HG03039 (cell line): Measurements from ENCODE around the gene ARMS2.

ENCODE experiments used
- ATAC-seq: cut with Tn5 transposase; IDR thresholded peaks from one replicate; pipeline ENCODE4 v1.9.1; 2021; ENCODE audit warnings: mild to moderate bottlenecking, moderate library complexity; ENCODE audit not compliant: unreplicated experiment

ARMS2 gene

DNA sequence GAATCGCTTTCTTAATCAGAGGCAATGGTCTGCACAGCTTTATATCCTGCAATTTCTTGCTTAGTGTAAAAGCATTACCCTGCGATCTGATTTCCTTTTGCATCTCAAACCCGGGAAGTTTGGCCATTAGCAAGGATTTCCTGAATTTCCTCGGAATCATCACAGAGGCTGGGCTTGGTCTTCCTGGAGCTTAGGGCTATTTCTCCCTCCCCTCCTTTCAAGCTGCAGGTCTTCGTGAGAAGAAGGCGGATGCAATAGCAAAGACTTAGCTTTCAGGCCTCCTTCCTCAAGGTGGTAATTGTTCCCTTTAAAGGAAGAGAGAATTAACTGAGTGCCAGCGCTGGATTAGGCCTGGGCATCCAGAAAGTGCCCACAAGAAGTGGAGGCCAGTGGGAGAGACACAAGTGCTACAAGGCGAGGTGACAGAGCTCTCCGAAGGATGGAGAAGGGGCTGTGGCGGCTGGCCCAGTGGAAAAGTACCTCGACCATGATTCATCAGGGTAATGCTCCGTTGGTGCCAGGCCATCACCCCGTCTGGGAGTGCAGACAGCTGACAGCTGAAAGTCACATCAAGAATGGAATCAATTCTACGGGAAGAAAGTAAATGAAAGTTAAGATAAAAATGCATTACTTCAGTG lies 4.0 kb upstream of the ARMS2 start:
- no peak for ATAC-seq

DNA sequence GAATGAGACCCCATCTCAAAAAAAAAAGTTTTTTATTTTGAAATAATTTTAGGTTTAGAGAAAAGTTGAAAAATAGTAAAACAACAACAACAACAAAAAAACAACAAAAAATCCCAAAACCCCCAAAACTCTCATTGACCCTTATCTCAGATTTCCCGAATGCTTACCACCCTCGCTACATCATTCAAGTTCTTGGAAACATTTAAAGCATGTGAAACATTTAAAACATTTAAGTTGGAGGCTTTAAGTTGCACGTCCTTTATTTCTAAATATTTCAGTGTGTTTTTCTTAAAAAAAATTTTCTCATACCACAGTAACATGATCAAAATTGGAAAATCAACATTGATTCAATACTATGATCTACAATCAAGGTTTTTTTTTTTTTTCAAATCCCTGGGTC lies 382 bp upstream of the ARMS2 start:
- ATAC-seq: no peak

DNA sequence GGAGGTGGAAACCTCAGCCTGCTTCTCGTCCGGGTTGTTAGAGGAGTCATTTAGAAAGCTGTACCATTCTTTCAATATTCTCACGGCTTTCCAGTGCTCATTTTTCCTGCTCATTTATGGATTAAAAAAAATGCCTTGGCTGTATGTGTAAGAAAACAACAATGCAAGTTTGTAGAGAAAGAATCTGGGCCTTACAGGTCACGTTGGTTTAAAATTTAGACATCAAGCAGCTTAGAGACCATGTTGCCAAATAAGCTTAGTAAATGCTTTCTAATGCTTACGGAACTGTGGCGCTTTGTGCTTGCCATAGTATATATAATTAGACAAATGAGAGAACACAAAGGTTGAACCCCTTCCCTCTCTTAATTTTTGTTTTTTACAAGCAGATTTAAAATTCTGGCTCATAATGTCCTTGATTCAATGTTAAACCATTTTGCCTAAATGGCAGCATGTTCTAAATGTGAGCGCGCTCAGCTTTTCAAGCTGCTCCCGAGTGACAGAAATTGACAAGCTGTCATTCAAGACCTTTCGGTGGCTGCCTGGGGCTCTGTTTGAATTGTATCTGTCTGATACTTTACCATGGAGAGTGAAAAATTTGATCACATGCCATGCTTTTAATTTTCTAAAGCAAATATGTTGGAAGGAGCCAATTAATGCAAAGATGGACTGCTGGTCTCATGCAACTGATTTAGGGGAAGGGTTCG lies 1.1 kb downstream of the ARMS2 start:
- no peak for ATAC-seq

DNA sequence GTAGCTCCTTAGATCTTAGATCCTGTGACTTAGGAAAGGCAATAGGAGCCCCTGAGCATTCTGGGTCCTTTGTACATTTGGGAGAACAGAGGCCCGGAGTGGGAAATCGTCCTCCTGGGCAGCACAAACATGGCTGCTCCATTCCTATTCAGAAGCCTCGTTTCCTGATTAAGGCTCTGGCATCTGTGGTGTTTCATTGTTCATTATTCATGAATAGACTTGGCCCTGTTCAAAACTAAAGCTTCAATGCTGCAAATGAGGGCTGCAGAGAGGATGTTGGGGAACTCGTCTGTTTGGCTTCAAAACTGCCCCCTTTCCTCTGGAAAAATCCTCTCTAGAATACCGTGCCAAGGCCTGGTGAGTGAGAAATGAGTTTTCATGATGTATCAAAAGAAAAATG lies 3.5 kb downstream of the ARMS2 start:
- ATAC-seq: no peak

DNA sequence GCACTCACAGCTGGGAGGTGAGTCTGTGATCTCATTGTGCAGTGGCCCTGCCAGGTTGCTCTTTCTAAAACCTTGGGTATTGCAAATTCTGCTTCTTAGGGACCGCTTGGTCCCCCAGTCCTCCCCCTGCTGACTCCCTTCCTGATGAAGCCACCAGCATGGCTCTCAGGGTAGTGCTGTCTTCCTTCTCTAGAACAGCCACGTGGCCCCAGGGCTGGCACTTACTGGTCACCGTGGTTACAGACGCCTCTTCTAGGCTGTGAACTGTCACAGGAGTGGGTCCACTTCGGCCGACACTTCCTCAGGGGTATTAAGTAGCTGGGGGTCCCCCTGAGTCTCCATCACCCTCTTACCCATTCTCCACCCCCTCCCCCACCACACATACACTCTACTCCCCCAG lies 4.2 kb downstream of the ARMS2 start:
- no peak for ATAC-seq

DNA sequence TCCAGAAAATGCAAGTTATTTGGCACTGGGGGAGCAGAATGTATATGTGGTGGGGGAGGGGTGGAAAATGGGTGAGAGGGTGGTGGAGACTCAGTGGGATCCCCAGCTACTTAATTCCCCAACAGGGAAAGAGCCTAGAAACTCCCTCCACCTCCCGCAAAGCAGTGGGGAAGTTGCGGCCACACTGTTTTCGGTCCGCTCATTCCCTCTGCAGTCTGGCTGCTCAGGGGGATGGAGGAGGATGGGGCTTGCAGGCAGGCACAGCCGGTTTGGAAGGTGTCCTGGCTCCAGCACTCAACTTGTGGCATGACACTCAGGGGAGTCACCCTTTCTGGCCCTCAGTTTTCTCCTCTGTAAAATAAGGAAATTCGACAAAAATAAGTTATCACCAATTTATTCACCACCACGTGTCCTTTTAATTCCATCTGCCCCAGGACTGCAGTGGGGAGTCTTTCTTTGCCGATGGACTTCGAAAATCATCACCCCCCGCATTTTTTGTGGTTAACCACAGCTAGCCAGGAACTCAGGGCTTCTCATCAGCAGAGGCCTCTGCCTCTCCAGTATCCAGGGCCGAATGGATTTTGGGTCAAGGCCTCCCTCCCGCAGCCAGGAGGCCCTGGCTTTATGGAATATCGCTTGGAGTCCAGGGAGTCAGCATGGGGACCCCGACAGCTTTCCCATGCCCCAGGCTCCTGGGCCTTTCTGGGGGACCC lies 5.3 kb downstream of the ARMS2 start:
- ATAC-seq: no peak

DNA sequence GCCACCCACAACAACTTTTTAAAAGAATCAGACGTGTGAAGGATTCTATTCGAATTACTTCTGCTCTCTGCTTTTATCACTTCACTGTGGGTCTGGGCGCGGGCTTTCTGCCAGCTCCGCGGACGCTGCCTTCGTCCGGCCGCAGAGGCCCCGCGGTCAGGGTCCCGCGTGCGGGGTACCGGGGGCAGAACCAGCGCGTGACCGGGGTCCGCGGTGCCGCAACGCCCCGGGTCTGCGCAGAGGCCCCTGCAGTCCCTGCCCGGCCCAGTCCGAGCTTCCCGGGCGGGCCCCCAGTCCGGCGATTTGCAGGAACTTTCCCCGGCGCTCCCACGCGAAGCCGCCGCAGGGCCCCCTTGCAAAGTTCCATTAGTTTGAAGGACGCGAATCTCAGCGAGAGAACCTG lies 6.4 kb downstream of the ARMS2 start:
- no peak for ATAC-seq

DNA sequence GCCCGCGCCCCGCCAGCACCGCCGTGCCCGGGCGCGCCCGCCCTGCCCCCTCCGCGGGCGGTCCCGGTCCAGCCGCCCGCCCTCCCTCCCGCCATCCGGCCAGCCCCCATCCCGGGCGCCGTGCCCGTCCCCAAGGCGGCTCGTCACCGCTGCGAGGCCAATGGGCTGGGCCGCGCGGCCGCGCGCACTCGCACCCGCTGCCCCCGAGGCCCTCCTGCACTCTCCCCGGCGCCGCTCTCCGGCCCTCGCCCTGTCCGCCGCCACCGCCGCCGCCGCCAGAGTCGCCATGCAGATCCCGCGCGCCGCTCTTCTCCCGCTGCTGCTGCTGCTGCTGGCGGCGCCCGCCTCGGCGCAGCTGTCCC lies 6.9 kb downstream of the ARMS2 start, which contains the start of gene HTRA1:
Gene HTRA1 (plus strand): TSS at position 187 of the 362 bp plus-strand sequence. CDS start 100 bp downstream, at position 287.
- ATAC-seq: no peak

DNA sequence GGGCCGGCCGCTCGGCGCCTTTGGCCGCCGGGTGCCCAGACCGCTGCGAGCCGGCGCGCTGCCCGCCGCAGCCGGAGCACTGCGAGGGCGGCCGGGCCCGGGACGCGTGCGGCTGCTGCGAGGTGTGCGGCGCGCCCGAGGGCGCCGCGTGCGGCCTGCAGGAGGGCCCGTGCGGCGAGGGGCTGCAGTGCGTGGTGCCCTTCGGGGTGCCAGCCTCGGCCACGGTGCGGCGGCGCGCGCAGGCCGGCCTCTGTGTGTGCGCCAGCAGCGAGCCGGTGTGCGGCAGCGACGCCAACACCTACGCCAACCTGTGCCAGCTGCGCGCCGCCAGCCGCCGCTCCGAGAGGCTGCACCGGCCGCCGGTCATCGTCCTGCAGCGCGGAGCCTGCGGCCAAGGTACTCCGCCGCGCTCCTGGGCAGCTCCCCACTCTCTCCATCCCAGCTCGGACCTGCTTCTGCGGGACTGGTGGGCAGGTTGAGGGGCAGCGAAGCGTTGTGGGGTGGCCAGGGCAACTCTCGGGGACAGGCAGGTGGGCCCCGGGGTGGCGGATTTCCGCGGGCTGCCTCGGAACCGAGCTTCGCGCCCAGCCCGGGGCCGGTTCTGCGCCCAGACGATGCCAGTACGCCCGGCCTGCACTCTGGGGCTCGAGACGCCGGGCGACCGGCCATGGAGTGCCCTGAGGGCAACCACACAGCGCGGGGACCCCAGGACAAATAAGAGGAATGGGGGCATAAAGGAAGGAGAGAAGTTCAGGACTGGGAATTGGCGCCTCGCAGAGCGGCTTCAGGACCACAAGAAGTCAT lies 7.5 kb downstream of the ARMS2 start:
- ATAC-seq: no peak

DNA sequence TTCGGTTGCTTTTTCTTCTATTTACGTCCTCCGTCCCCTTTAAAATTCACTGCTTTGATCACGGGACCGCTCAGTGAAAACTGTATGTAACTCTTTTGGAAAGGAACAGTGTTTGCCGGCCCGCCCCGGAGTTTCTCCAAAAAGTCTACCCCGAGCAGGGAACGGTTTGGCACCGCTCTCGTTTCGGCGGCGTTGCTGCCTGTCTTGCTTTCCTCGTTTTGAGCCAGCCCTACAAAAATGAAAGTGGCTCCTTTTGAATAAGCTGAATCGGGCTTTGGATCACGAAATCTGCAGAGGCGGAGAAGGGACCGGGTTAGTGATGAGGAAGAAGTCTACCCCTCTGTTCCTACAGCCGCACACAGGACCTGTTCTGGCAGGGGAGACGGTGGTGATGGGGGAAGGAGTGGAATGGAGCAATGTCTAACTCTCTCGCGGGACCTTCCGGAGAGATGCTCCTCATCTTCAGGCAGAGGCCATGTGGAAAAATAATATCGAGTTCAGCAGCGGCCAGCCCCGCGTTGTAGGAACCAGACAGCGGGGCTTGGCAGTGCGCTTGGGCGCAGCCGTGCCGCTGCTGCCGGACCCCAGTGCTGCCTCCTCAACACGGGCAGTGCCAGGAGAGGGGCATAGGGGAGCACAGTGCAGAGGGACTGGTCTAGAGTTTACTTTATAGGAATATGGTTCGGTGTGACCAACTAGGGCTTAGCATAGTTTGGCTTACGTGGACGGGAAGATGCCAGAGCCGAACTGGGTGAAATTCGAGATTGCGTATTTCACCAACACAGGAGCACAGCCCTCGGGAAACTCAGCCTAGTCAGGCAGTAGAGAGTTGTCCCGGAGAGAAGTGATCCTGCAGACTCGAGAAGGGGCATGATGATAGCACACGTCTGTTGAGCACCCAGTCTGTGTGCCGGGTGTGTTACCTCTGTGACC lies 8.3 kb downstream of the ARMS2 start:
- ATAC-seq: no peak

DNA sequence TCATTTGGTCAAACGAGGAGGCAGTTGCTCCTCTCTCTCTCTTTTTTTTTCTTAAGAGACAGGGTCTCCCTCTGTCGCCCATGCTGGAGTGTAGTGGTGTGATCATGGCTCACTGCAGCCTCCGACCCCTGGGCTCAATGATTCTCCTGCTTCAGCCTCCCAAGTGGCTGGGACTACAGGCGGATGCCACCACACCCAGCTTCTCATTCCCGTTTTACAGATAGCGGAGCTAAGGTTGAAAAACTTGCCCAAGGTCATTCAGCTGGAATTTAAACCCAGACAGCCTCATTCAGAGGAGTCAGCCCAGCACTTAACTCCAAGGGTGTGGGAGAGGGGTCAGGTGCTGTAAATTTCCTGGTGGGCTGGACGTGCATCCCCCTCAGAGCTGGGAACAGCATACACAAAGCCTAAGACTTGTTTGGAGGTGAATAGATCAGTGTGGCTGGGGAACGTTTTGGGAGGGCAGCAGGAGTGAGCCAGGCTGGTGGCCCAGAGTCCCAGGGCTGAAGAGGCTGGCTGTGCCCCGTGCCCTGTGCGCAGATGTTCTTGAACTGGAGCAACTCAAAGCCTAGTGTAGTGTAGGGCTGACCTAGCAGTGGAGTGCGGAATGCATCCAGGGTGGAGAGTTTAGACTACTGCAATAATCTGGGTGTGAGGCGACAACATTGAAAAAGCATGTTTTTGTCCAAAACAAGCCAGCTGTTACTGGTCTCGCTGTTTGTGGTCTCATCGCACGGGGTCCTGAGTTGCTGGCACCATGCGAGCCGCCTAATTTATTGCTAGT lies 9.2 kb downstream of the ARMS2 start:
- ATAC-seq: no peak

DNA sequence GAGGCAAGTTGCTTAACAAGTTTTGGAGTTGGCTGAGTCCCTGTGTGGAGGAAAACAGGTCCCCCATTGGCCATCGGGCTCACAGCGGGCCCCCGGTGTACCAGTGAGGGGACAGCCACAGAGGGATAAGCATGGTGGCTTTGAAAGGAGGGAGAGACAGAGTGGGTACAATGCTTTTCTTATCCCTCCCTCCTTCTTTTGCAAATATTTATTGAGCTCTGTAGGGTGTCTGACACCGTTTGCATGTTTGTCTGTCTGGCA lies 9.7 kb downstream of the ARMS2 start:
- ATAC-seq: no peak

DNA sequence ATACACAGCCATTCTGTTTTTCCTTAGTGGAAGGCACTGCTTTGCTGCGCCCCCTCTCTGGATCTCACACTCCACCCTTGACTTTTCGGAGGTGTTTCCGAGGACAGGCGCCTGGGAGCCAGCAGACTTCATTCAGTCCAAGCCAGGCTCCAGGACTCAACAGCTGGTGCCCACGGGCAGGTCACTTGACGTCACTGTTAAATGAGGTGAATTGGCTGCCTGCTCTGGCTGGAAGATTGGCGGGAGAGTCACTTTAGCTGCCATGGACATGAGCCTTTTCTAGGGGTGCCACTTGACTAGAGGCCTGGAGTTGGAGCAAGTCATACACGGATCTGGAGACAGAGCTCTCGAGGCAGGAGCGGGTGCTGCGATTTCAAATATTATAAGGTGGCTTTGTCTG lies 10.1 kb downstream of the ARMS2 start:
- no peak for ATAC-seq

DNA sequence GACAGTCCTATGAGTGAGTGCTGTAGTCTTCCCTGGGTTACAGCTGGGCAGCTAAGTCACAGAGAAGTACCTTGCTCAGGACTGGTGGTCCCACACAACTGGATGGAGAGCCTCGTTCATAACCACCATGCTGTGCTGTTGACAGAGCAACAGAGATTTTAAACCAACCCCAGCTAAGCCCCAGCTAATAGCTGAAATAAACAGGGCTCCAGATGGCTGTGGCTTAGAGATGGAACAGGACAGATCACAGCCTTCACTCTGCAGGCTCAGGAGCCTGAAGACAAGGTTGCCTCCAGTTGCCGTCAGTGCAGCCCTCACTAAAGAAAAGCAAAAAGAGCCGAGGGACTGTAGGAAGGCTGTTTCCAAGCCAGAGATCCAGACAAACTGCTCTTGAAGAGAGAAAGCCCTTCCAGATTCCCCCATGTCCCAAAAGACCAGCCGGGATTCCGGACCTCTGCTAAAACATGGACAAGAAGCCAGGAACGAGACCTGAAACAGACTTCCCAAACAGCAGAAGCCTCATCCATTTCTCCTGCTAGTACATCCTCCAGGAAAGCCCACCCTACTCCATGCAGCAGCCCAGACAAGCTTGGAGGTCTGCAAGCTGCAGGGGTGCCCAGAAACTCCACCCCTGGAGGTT lies 11.1 kb downstream of the ARMS2 start:
- no peak for ATAC-seq

DNA sequence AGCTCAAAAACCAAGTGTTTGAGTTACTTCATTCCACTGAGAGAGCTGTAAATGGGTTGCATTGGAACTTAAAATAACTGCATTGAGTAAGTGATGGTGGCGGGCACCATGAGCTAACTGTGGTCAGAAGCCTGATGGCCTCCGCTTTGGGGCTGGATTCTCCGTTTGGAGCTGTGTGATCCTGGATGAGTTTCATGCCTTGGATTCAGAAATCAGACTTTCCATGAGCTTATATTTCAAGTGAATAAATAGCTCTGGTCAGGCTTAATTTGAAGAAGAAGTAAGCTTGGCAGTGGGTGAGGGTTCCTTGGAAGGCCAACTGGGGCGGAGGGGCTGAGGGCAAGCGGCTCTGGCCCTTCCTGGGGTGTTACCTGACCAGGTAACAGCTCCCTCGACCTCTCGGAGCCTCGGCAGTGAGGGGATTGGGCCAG lies 12.5 kb downstream of the ARMS2 start:
- no peak for ATAC-seq

DNA sequence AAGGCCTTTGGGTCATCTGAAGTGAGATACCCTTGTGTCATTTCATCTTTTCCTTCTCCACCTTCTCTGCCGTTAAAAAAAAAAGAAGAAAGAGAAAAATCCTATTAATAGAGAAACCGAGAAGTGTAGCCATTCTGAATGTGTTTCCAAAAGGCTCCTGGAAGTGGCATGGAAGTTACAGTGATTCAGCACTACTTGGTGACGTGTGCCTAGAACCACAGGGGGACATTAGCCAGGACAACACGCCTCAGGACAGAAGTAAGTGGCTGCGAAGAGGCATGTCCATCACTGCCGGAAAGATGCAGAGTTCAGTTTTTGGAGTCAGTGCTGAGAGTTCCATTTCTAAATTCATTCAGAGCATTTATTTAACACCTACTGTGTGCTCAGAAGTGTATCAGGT lies 13.2 kb downstream of the ARMS2 start:
- ATAC-seq: no peak

DNA sequence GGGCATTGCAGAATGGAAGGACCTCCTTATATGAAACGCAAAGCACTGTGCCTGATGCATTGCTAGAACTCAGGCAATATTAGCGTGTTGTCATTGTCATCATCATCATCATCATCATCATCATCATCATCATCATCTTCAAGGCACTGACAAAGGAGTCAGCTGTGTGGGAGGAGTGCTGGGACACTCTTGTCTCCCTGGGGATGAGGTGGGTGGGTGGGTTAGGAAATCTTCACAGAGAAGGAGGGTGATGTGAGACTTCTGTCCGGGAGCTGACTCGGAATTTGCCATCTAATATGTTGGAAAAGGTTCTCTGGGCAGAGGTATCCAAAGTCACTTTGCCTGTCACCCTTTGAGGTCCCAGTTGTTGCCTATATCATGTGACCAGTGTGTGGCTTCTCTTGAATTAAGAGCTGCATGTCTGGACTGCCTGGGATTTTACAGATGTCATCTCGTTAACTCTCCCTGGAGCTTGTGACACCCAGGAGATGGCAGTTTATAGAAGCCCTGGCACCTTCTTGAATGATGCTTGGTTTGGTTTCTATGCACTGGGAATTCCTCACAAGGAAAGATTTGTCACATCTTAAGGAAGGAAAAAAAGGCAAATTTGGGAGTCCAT lies 14.0 kb downstream of the ARMS2 start:
- ATAC-seq: no peak

DNA sequence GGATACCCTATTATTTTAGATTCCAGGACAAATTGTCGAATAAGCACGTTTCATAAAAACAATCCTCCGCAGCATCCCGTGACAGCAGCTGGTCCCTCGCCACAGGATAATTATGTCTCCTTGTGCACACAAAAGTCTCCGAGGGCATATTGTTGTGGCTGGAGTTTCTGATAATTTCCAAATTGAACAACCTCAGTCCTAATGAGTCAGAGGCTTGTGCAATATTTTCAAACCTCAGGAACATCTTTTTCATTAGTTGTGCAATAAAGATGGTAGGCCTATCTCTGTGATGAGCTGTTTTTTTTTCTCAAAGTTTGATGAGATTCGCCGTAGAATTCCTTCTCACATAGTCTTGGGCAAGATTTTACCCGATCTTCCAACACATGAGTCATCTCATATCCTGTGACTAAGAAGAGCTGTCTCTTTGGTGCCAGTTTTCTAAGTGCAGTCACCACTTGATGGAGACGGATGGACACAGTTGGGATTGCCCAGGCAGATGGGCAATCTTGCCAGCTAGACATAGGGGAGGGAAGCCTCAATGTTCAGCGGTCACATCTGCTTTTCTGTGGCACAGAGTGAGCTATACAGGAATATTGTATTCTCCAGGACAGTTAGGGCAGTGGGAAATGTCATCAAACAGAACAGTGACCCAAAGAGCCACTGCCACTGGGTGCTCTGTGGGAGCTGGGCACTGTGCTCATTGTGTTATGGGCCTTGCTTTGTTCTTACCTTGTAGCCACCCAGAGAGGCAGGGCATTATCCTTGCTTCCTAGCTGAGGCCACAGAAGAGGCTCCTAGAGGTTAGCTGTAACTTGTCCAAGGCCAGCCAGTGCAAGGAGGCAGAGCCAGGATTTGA lies 14.7 kb downstream of the ARMS2 start:
- ATAC-seq: no peak
